ENCODE results near the gene ARID1A. TPM values are rescaled to one million over a fixed set of nuclear protein-coding genes. Genes with fewer than 3 reads are reported as not detected.

Gene ARID1A
- total and polyA plus RNA-seq, 2 donors (not counting 3 experiments of a cell fraction or from before 2014, with no cell fraction given), result 36.9 to 77.2 TPM

DNA sequence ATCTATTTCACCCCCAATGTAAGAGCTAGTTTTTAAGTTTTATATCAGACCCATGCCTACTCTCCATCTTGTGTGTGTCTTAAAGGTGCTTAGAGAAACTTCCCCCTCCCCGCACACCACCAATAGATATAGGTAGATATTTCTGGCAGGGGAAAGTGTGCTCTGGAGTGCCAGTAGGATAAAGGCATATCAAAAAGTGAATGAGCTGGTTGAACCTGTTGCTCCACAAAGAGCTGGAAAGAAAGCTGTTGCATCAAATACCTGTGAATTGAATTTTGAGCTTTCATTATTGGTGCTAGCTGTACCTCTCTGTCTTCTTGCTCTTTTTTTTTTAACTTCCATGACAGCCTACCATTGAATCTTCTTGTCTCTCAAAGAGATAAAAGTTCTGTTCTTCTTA is 32.8 kb downstream of the ARID1A start:
- DNase-seq (ENCODE audit: low read depth, low spot score), result no peak
- H3K9ac ChIP-seq (replicated peaks; ENCODE audit: extremely low read depth, insufficient read depth, low read length), result no peak overlapping the region
- H3K36me3 ChIP-seq (ENCODE audit: control insufficient read depth in 2 of 2, extremely low read depth in 1 of 2, insufficient read depth in 2 of 2, low read length in 2 of 2), result peaks cover 16 to 33% of the 10 kb centered on the region in 2 experiments
- ChIA-PET CTCF (interaction anchor here (1.3 to 1.7 kb wide), 2 partner anchors 118 to 127 kb away, joined by 3 to 5 read pairs; no protein-coding TSS in a partner anchor), POLR2A (no interaction called here)
- dilution Hi-C loops (cut with MboI; ENCODE audit: extremely low pct_ligation_motif_present, low sequenced_read_pairs), result no loop called here
- H3K4me1 ChIP-seq (ENCODE audit: control insufficient read depth, extremely low read depth, insufficient read depth, low read length), result peaks cover 26% of the 10 kb centered on the region
- no peaks in the 10 kb centered on the region for H3K9me1 ChIP-seq (replicated peaks; ENCODE audit: control insufficient read depth, extremely low read depth, insufficient read depth, low read length)
- no peak for FAIRE-seq
- H3K4me2 ChIP-seq (ENCODE audit: insufficient read depth, low read length), result no peak overlapping the region
- H3K27me3 ChIP-seq (ENCODE audit: control insufficient read depth in 2 of 2, insufficient read depth in 2 of 2, low read length in 2 of 2), result no peaks in the 10 kb centered on the region
- H3K4me3 ChIP-seq (replicated peaks in 1 of 3; ENCODE audit: insufficient read depth in 1 of 3, low read depth in 1 of 3, low read length in 3 of 3), result no peak overlapping the region
- no peak overlapping the region for H2AFZ ChIP-seq (ENCODE audit: low read depth, low read length)
- intact Hi-C loops (cut with micrococcal nuclease), result no loop called here
- peaks cover 21% of the 10 kb centered on the region for H4K20me1 ChIP-seq (replicated peaks; ENCODE audit: control insufficient read depth, extremely low read depth, insufficient read depth, low read length)
- no peak for TF ChIP-seq JUN (IDR thresholded peaks at IDR 0.05; ENCODE audit: borderline replicate concordance, insufficient read depth, insufficient read length, low read depth)
- TF ChIP-seq GATA2 (IDR thresholded peaks at IDR 0.05; ENCODE audit: insufficient read depth, insufficient read length, low read depth, low read length), result no peak
- TF ChIP-seq, protein P1, sequence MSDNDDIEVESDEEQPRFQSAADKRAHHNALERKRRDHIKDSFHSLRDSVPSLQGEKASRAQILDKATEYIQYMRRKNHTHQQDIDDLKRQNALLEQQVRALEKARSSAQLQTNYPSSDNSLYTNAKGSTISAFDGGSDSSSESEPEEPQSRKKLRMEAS (IDR thresholded peaks at IDR 0.05; ENCODE audit: insufficient read depth, insufficient read length), result no peak
- TF ChIP-seq POLR2A (IDR thresholded peaks at IDR 0.05; ENCODE audit: low read depth, low read length), result no peak
- no peak for TF ChIP-seq POLR2AphosphoS5 (IDR thresholded peaks at IDR 0.05; ENCODE audit: insufficient read depth, low read depth, low read length)
- TF ChIP-seq, protein P2, sequence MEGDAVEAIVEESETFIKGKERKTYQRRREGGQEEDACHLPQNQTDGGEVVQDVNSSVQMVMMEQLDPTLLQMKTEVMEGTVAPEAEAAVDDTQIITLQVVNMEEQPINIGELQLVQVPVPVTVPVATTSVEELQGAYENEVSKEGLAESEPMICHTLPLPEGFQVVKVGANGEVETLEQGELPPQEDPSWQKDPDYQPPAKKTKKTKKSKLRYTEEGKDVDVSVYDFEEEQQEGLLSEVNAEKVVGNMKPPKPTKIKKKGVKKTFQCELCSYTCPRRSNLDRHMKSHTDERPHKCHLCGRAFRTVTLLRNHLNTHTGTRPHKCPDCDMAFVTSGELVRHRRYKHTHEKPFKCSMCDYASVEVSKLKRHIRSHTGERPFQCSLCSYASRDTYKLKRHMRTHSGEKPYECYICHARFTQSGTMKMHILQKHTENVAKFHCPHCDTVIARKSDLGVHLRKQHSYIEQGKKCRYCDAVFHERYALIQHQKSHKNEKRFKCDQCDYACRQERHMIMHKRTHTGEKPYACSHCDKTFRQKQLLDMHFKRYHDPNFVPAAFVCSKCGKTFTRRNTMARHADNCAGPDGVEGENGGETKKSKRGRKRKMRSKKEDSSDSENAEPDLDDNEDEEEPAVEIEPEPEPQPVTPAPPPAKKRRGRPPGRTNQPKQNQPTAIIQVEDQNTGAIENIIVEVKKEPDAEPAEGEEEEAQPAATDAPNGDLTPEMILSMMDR (IDR thresholded peaks at IDR 0.05; ENCODE audit: extremely low read depth in 1 of 2, insufficient read depth in 1 of 2, low read depth in 1 of 2, low read length in 2 of 2), result no peak
- no peak for TF ChIP-seq MYC (IDR thresholded peaks at IDR 0.05; ENCODE audit: low read depth, low read length)
- no peak for TF ChIP-seq FOS (IDR thresholded peaks at IDR 0.05; ENCODE audit: borderline replicate concordance, insufficient read depth, low read length)
- TF ChIP-seq EZH2 (IDR thresholded peaks at IDR 0.05; ENCODE audit: borderline replicate concordance, low read depth, low read length, severe bottlenecking), result no peak
- peaks cover 95% of the 10 kb centered on the region for H3K79me2 ChIP-seq (ENCODE audit: control insufficient read depth, insufficient read depth, low read length)
- H3K27ac ChIP-seq (ENCODE audit: insufficient read depth, low read depth, low read length), result no peak overlapping the region
- no TSS peak for BruUV-seq (replicated peaks)
- no peaks in the 10 kb centered on the region for H3K9me3 ChIP-seq (replicated peaks; ENCODE audit: control insufficient read depth, insufficient read depth, low read length)
